H9 (cell line): Measurements from ENCODE around the gene ZFAND3. TPM values are rescaled to one million over a fixed set of nuclear protein-coding genes. Genes with fewer than 3 reads are reported as not detected.

Source experiments
- DNase-seq: peaks from one replicate; pipeline ENCODE4 v3.0.0-alpha.2; 2017
- H2AFZ ChIP-seq: one replicate; pipeline ENCODE4 v1.6.1; 2013; ENCODE audit warnings: mild to moderate bottlenecking, low read length, control low read depth, moderate library complexity
- H2AK5ac ChIP-seq: 2 replicates; pipeline ENCODE4 v1.6.1; 2013; ENCODE audit warnings: low read length, control low read depth, mixed read lengths; ENCODE audit not compliant: insufficient read length
- H2BK120ac ChIP-seq: one replicate; pipeline ENCODE4 v1.6.1; 2013; ENCODE audit warnings: low read depth, mild to moderate bottlenecking, low read length, control low read depth, inconsistent platforms; ENCODE audit not compliant: poor library complexity, severe bottlenecking
- H2BK12ac ChIP-seq: 2 replicates; pipeline ENCODE4 v1.6.1; 2013; ENCODE audit warnings: low read length, control low read depth, mixed read lengths, low read depth; ENCODE audit not compliant: insufficient read length
- H2BK15ac ChIP-seq: 2 replicates; pipeline ENCODE4 v1.6.1; 2013; ENCODE audit warnings: low read depth, low read length, control low read depth
- H2BK20ac ChIP-seq: one replicate; pipeline ENCODE4 v1.6.1; 2013; ENCODE audit warnings: low read depth, mild to moderate bottlenecking, low read length, control low read depth, inconsistent platforms; ENCODE audit not compliant: poor library complexity, severe bottlenecking
- H2BK5ac ChIP-seq: 2 replicates; pipeline ENCODE4 v1.6.1; 2013; ENCODE audit warnings: low read length, control low read depth, mixed read lengths; ENCODE audit not compliant: insufficient read length
- H3K14ac ChIP-seq: 2 replicates; pipeline ENCODE4 v1.6.1; 2013; ENCODE audit warnings: low read length, control low read depth; ENCODE audit not compliant: insufficient read depth
- H3K18ac ChIP-seq: 2 replicates; pipeline ENCODE4 v1.6.1; 2013; ENCODE audit warnings: low read depth, mild to moderate bottlenecking, mixed read lengths, low read length, control low read depth; ENCODE audit not compliant: insufficient read length
- H3K23ac ChIP-seq: 2 replicates; pipeline ENCODE4 v1.6.1; 2013; ENCODE audit warnings: low read length, control low read depth, mixed read lengths, low read depth; ENCODE audit not compliant: insufficient read length
- H3K23me2 ChIP-seq: 2 replicates; pipeline ENCODE4 v1.6.1; 2013; ENCODE audit warnings: low read depth, mild to moderate bottlenecking, mixed read lengths, low read length, control low read depth; ENCODE audit not compliant: insufficient read length, poor library complexity, severe bottlenecking
- H3K27ac ChIP-seq: 2 replicates; pipeline ENCODE4 v1.5.1; 2013; ENCODE audit warnings: low read length, control low read depth, mixed read lengths, low read depth; ENCODE audit not compliant: insufficient read length
- H3K27me3 ChIP-seq: 2 replicates; pipeline ENCODE4 v1.6.1; 2013; ENCODE audit warnings: low read length, control low read depth, inconsistent platforms; ENCODE audit not compliant: insufficient read depth
- H3K4ac ChIP-seq: 2 replicates; pipeline ENCODE4 v1.6.1; 2013; ENCODE audit warnings: low read depth, mild to moderate bottlenecking, control low read depth, inconsistent platforms, low read length, moderate library complexity
- H3K4me1 ChIP-seq: 2 replicates; pipeline ENCODE4 v1.6.1; 2013; ENCODE audit warnings: low read length, control low read depth, inconsistent platforms; ENCODE audit not compliant: insufficient read depth
- H3K4me2 ChIP-seq: 2 replicates; pipeline ENCODE4 v1.6.1; 2013; ENCODE audit warnings: low read length, control low read depth, mixed read lengths; ENCODE audit not compliant: insufficient read length, insufficient read depth
- H3K56ac ChIP-seq: 2 replicates; pipeline ENCODE4 v1.6.1; 2013; ENCODE audit warnings: low read depth, mild to moderate bottlenecking, mixed read lengths, low read length, control low read depth; ENCODE audit not compliant: insufficient read length
- H3K79me1 ChIP-seq: 2 replicates; pipeline ENCODE4 v1.6.1; 2013; ENCODE audit warnings: low read depth, mild to moderate bottlenecking, moderate library complexity, low read length, control low read depth, inconsistent platforms; ENCODE audit not compliant: insufficient read depth, poor library complexity, severe bottlenecking
- H3K79me2 ChIP-seq: 2 replicates; pipeline ENCODE4 v1.6.1; 2013; ENCODE audit warnings: low read length, control low read depth, inconsistent platforms; ENCODE audit not compliant: insufficient read depth
- H3K9ac ChIP-seq: 2 replicates; pipeline ENCODE4 v1.6.1; 2013; ENCODE audit warnings: low read length, control low read depth, mixed read lengths; ENCODE audit not compliant: insufficient read length; ENCODE audit errors: extremely low read depth
- H3K9me3 ChIP-seq: one replicate; pipeline ENCODE4 v1.6.1; 2013; ENCODE audit warnings: low read depth, low read length, inconsistent platforms; ENCODE audit not compliant: control insufficient read depth
- H3T11ph ChIP-seq: one replicate; pipeline ENCODE4 v1.6.1; 2013; ENCODE audit warnings: mild to moderate bottlenecking, low read length, control low read depth, inconsistent platforms
- H4K20me1 ChIP-seq: one replicate; pipeline ENCODE4 v1.6.1; 2013; ENCODE audit not compliant: control insufficient read depth, insufficient read length, insufficient read depth
- H4K5ac ChIP-seq: 2 replicates; pipeline ENCODE4 v1.6.1; 2013; ENCODE audit warnings: low read depth, mild to moderate bottlenecking, mixed read lengths, low read length, control low read depth; ENCODE audit not compliant: insufficient read length
- H4K8ac ChIP-seq: replicated peaks from 2 replicates; pipeline ENCODE4 v1.6.1; 2013; ENCODE audit warnings: low read length, control low read depth, mixed read lengths, low read depth; ENCODE audit not compliant: insufficient read length
- H4K91ac ChIP-seq: 2 replicates; pipeline ENCODE4 v1.6.1; 2013; ENCODE audit warnings: low read depth, mild to moderate bottlenecking, moderate library complexity, mixed read lengths, low read length, control low read depth; ENCODE audit not compliant: insufficient read length
- H3K27ac Mint-ChIP-seq, 3 experiments: 2 replicates in 2 of 3; 3 replicates in 1 of 3; pipeline ENCODE4 v1.8.0; 2020 to 2021; ENCODE audit warnings: mixed read lengths in 3 of 3, mild to moderate bottlenecking in 1 of 3, moderate library complexity in 1 of 3
- H3K27me3 Mint-ChIP-seq: 2 replicates; pipeline ENCODE4 v1.8.0; 2021; ENCODE audit warnings: low read depth, mild to moderate bottlenecking, moderate library complexity, mixed read lengths
- H3K36me3 Mint-ChIP-seq, 3 experiments: 2 replicates in 2 of 3; 3 replicates in 1 of 3; pipeline ENCODE4 v1.8.0; 2020 to 2021; ENCODE audit warnings: low read depth in 3 of 3, mixed read lengths in 3 of 3; ENCODE audit not compliant: insufficient read depth in 1 of 3
- H3K4me1 Mint-ChIP-seq, 2 experiments: 2 replicates each; pipeline ENCODE4 v1.8.0; 2020; ENCODE audit warnings: mixed read lengths in 2 of 2
- H3K4me3 Mint-ChIP-seq, 2 experiments: 2 replicates in 1 of 2; 3 replicates in 1 of 2; pipeline ENCODE4 v1.8.0; 2020 to 2021; ENCODE audit warnings: mild to moderate bottlenecking in 2 of 2, mixed read lengths in 2 of 2, moderate library complexity in 1 of 2
- H3K9me3 Mint-ChIP-seq, 2 experiments: 2 replicates in 1 of 2; 3 replicates in 1 of 2; pipeline ENCODE4 v1.8.0; 2020; ENCODE audit warnings: mild to moderate bottlenecking in 2 of 2, mixed read lengths in 2 of 2, moderate library complexity in 1 of 2
- CTCF ChIP-seq: fragments of 200-600 bp; sonication (generic); conservative IDR thresholded peaks from 3 replicates; pipeline ENCODE4 v1.8.0; 2021; ENCODE audit warnings: antibody characterized with exemption, mild to moderate bottlenecking
- WGBS: extraction: QIAGEN DNeasy Blood & Tissue Kit; methylation state at CpG from one replicate; pipeline ENCODE4 v1.1.7; 2013; ENCODE audit warnings: missing lambda C conversion rate, low lambda C conversion rate, mixed read lengths; ENCODE audit not compliant: insufficient read length; ENCODE audit errors: extremely low coverage; 5-methylcytosine and 5-hydroxymethylcytosine counted together
- total RNA-seq: library from RNA; stranded (reverse); gene quantifications from 2 replicates; pipeline ENCODE4 v1.2.1, GENCODE V29; 2021

The ZFAND3 gene
- total RNA-seq, 1 experiment from 2014 or later, result 57.7 TPM

- Mint-ChIP-seq H3K27ac (no peak overlapping the region), H3K9me3 (no peaks in the 10 kb centered on the region), H3K4me3 (no peak overlapping the region), H3K27me3 (no peaks in the 10 kb centered on the region), H3K36me3 (no peaks in the 10 kb centered on the region), H3K4me1 (peaks cover 19 to 24% of the 10 kb centered on the region in 2 experiments)
- H2BK15ac ChIP-seq, result no peak overlapping the region
- DNase-seq, result no peak
- no peak overlapping the region for H3K4me2 ChIP-seq
- H3K4ac ChIP-seq, result no peak overlapping the region
- H3K79me1 ChIP-seq, result peaks cover 5% of the 10 kb centered on the region
- H3K56ac ChIP-seq, result no peak overlapping the region
- no peak overlapping the region for H4K5ac ChIP-seq
- H3T11ph ChIP-seq, result no peak overlapping the region
- H3K18ac ChIP-seq, result no peak overlapping the region
- no peak overlapping the region for H2BK20ac ChIP-seq
- no peak overlapping the region for H3K23ac ChIP-seq
- peaks cover 3% of the 10 kb centered on the region; the same call in 1 of the 2 replicates for H3K79me2 ChIP-seq
- no peaks in the 10 kb centered on the region for H3K23me2 ChIP-seq
- H2AK5ac ChIP-seq, result no peak overlapping the region
- H4K20me1 ChIP-seq, result no peaks in the 10 kb centered on the region
- no peak for TF ChIP-seq CTCF
- no peak overlapping the region for H4K8ac ChIP-seq
- H3K14ac ChIP-seq, result no peak overlapping the region
- no peak overlapping the region for H3K9ac ChIP-seq
- no peak overlapping the region for H2AFZ ChIP-seq
- no peak overlapping the region for H2BK120ac ChIP-seq
- H4K91ac ChIP-seq, result no peak overlapping the region
- H3K27ac ChIP-seq, result no peak overlapping the region
- H3K4me1 ChIP-seq, result peaks cover 5% of the 10 kb centered on the region; the same call in 1 of the 2 replicates
- no peaks in the 10 kb centered on the region for H3K27me3 ChIP-seq
- no peak overlapping the region for H2BK5ac ChIP-seq
- no CpG with 5 or more reads among the region's 1 CpG for WGBS
- no peaks in the 10 kb centered on the region for H3K9me3 ChIP-seq
- H2BK12ac ChIP-seq, result no peak overlapping the region
These were observed 65.0 kb downstream of the ZFAND3 start for GRCh38 chr6:37884548-37884947.
